Thyroid gland (tissue), 4 donors: ENCODE data around the gene VPS33A. TPM values are rescaled to one million over a fixed set of nuclear protein-coding genes. Genes with fewer than 3 reads are reported as not detected.
"Not testable (repeated sequence)": the region's sequence is repeated elsewhere in the genome, so short reads cannot be mapped to it uniquely, and the experiment has no call there.

ENCODE experiments used
- DNase-seq, 2 donors: peaks; one replicate each; pipeline ENCODE4 v3.0.0-alpha.2; 2019
- H3K27ac ChIP-seq, 3 donors: fragments of 200-600 bp; sonication (generic); 1 replicate in 2 of 3; 2 replicates in 1 of 3; pipeline ENCODE4 v1.5.1; 2016 to 2019; ENCODE audit warnings: mild to moderate bottlenecking in 1 of 3, moderate library complexity in 1 of 3
- H3K27me3 ChIP-seq: fragments of 200-600 bp; sonication (generic); one replicate; pipeline ENCODE4 v1.5.1; 2019
- H3K36me3 ChIP-seq, 2 donors: fragments of 200-600 bp; sonication (generic); one replicate each; pipeline ENCODE4 v1.5.1; 2016 to 2019
- H3K4me1 ChIP-seq, 2 donors: fragments of 200-600 bp; sonication (generic); one replicate each; pipeline ENCODE4 v1.5.1; 2017 to 2019
- H3K4me3 ChIP-seq, 3 donors: fragments of 200-600 bp; sonication (generic); replicated peaks in 1 of 3; 1 replicate in 2 of 3; 2 replicates in 1 of 3; pipeline ENCODE4 v1.5.1; 2016; ENCODE audit warnings: mild to moderate bottlenecking in 1 of 3
- H3K9me3 ChIP-seq: fragments of 200-600 bp; sonication (generic); one replicate; pipeline ENCODE4 v1.5.1; 2017
- POLR2A ChIP-seq, 2 donors: fragments of 450-650 bp; IDR thresholded peaks; one replicate each; pipeline ENCODE4 v1.6.1; 2017; ENCODE audit warnings: antibody characterized with exemption in 2 of 2, mild to moderate bottlenecking in 2 of 2, moderate library complexity in 1 of 2
- WGBS, 2 donors: methylation state at CpG; one replicate each; pipeline ENCODE4 v1.1.5; 2017; 5-methylcytosine and 5-hydroxymethylcytosine counted together
- intact Hi-C: fragments of 100-400 bp; cut with DNase I; formaldehyde crosslinking; loops from one replicate; pipeline ENCODE4 v1.15.1; 2023
- total RNA-seq, 4 donors: library from RNA; depleted of rRNA; stranded (reverse); fragments of >200 nt; gene quantifications; one replicate each; pipeline ENCODE4 v1.2.3, GENCODE V29; 2016
- TF ChIP-seq, protein P1 (sequence below), 6 experiments: fragments of 200-600 bp in 3 of 6; fragments of 450-650 bp in 3 of 6; sonication (generic) in 3 of 6; IDR thresholded peaks; one replicate each; pipeline ENCODE4 v1.5.1; 2016 to 2019; ENCODE audit warnings: antibody characterized with exemption in 6 of 6, mild to moderate bottlenecking in 2 of 6, inconsistent platforms in 1 of 6, moderate library complexity in 1 of 6

The VPS33A gene
- total RNA-seq, 4 donors from 2014 or later: 14.3 to 16.4 (median 16.1) TPM

DNA sequence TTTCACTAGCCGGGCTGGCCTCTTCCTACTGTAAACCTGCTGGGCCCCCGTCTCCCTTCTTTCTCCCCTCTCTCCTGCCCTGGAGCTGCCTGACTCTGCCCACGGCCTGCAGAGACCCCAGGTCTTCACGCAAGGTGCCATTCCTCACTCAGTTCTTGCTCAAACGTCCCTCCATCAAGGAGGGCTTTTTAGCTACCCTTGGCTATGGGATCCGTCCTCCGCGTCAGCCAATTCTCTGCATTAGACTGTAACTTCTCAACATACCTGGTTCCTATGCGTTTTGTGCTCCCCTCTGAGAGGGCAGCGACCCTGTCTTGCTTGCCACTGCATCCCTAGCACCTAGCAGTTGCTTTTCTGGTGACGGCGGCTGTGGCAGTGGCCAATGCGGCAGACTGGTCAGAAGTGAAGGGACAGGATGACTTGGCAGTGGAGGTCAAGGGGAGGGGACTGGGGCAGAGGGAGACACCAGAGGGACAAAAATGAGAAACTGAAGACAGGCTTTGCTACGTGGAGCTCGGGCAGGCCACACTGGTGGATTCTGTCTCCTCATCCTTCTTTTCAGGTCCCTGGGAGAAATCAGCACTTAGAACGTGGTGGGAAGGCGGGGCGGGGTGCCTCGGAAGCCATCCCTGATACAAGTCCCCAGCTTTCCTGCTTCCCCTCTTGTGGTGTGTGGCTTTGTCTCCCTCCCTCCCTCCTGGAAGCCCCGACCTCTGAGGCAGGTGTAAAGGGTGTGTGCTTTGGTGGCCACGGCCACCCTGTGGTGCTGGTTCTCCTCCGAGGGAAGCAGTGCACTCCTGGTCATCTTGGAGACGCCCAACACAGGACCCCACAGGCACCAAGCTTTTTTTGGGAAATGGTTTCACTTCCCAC, 61.0 kb downstream of the VPS33A start:
- Histone ChIP-seq H3K4me3 (no peak overlapping the region), H3K27ac (no peak overlapping the region), H3K4me1 (peaks cover 0 to 14% of the 10 kb centered on the region in 2 donors), H3K27me3 (no peaks in the 10 kb centered on the region), H3K9me3 (no peaks in the 10 kb centered on the region), H3K36me3 (peaks cover 30 to 31% of the 10 kb centered on the region in 2 donors)
- intact Hi-C loops: no loop called here
- TF ChIP-seq POLR2A (IDR thresholded peaks at IDR 0.05): no peak
- TF ChIP-seq, protein P1, sequence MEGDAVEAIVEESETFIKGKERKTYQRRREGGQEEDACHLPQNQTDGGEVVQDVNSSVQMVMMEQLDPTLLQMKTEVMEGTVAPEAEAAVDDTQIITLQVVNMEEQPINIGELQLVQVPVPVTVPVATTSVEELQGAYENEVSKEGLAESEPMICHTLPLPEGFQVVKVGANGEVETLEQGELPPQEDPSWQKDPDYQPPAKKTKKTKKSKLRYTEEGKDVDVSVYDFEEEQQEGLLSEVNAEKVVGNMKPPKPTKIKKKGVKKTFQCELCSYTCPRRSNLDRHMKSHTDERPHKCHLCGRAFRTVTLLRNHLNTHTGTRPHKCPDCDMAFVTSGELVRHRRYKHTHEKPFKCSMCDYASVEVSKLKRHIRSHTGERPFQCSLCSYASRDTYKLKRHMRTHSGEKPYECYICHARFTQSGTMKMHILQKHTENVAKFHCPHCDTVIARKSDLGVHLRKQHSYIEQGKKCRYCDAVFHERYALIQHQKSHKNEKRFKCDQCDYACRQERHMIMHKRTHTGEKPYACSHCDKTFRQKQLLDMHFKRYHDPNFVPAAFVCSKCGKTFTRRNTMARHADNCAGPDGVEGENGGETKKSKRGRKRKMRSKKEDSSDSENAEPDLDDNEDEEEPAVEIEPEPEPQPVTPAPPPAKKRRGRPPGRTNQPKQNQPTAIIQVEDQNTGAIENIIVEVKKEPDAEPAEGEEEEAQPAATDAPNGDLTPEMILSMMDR (IDR thresholded peaks at IDR 0.05): no peak
- no peak for DNase-seq
- 47 to 49% methylated on average over 22 of the region's 23 CpGs for WGBS, 2 donors

DNA sequence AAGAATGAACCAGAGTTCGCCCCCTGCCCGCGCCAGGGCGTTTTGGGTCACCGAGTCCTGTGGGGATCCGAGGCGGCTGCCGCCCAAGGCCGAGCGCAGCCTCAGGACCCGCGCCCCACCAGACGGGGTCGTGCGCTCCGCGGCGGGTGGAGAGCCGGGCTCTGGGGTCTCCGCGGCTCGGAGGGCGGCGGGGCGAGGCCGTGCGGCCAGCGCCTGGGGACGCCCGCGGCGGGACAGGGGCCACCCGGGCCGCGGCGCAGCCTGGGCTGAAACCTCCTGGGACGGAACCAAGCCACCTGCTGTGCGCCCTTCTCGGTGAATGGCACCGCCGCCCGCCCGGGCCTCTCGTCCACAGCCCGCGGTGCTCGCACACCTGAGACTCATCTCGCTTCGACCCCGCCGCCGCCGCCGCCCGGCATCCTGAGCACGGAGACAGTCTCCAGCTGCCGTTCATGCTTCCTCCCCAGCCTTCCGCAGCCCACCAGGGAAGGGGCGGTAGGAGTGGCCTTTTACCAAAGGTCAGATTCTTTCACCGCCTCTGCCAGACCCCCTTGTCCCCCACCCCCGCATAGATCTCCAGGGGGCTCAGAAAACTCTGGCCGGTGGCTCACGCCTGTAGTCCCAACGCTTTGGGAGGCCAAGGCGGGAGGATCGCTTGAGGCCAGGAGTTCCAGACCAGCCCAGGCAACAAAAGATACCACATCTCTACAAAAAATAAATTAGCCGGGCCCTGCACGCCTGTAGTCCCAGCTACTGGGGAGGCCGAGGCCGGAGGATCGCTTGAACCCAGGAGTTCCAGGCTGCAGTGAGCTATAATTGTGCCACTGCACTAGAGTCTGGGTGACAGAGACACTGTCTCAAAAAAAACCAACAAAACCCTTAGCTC, 61.9 kb downstream of the VPS33A start:
- 13 to 82% methylated on average over 6 to 49 of the region's 71 CpGs for WGBS, 2 donors
- Histone ChIP-seq H3K27ac (no peak overlapping the region), H3K27me3 (no peaks in the 10 kb centered on the region), H3K4me1 (peaks cover 0 to 14% of the 10 kb centered on the region in 2 donors), H3K4me3 (peak overlapping the region; percentile 17 to 51 (median 22)), H3K36me3 (peaks cover 24 to 25% of the 10 kb centered on the region in 2 donors), H3K9me3 (no peaks in the 10 kb centered on the region)
- peak; percentile 18 to 25 for DNase-seq
- TF ChIP-seq POLR2A (IDR thresholded peaks at IDR 0.05): no peak
- TF ChIP-seq, protein P1 (IDR thresholded peaks at IDR 0.05): no peak
- intact Hi-C loops: no loop called here

DNA sequence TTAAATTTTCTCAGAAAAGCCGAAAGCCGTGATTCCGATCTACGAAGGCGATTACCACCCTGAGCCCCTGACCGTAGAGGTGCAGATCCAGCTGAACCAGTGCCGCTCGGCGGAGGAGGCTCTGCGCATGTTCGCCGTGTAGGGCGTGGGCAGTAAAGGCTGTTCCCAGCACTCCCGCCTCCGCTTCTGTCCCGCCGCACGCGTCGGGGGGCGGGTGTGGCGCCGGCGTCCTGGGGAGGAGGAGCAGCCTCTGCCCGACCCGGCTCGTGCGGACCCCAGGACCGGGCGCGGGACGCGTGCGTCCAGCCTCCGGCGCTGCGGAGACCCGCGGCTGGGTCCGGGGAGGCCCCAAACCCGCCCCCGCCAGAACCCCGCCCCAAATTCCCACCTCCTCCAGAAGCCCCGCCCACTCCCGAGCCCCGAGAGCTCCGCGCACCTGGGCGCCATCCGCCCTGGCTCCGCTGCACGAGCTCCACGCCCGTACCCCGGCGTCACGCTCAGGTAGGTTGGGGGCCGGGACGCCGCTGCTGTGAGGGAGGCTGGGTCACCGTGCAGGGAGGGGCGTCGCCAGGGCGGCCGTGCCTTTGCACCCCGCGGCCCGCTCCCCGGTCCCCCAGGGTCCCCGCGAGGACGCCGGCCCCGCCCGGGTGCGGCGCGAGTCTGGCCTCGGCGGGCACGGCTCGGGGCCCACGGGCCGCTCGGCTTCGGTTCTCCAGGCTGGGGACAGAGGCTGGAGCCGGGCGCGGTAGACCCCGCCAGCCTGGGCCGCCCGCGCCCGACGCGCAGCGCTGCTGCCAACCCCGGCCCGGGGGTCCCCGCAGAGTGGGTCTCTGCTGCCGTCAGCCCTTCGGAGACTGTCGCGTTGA, 62.8 kb downstream of the VPS33A start, which contains the start of gene B3GNT4:
B3GNT4 (plus strand) TSS at position 409 of the 866 bp plus-strand sequence. CDS start 910 bp downstream, outside the sequence.
- Histone ChIP-seq H3K4me3 (peak within 1 kb of the TSS; percentile 17 to 62 (median 51)), H3K36me3 (peaks cover 15 to 17% of the 10 kb centered on the region in 2 donors), H3K4me1 (peaks cover 0 to 14% of the 10 kb centered on the region in 2 donors), H3K27me3 (no peaks in the 10 kb centered on the region), H3K27ac (no peak within 1 kb of the TSS), H3K9me3 (no peaks in the 10 kb centered on the region)
- intact Hi-C loops: no loop called here
- WGBS, 2 donors: 0 to 1% methylated on average over 6 to 14 of the region's 104 CpGs
- TF ChIP-seq POLR2A (IDR thresholded peaks at IDR 0.05): no peak
- TF ChIP-seq, protein P1 (IDR thresholded peaks at IDR 0.05): no peak
- peak; percentile 62 to 72 for DNase-seq

DNA sequence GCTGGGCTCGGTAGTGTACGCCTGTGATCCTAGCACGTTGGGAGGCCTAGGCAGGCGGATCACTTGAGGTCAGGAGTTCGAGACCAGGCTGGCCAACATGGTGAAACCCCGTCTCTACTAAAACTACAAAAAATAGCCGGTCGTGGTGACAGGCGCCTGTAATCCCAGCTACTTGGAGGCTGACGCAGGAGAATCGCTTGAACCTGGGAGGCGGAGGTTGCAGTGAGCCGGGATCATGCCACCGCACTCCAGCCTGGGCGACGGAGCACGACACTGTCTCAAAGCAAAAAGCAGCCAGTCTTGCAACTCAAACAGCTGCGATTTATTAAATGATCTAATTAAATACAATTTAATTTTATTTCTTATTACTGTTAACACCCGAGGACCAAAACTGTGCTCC, 63.5 kb downstream of the VPS33A start:
- H3K4me3 ChIP-seq: peak overlapping the region in 2 of 3 donors; percentile 51 to 62
- H3K27ac ChIP-seq, H3K27me3 ChIP-seq, DNase-seq, H3K9me3 ChIP-seq, intact Hi-C loops: not testable (repeated sequence)
- peaks cover 9 to 11% of the 10 kb centered on the region in 2 donors for H3K36me3 ChIP-seq
- H3K4me1 ChIP-seq: peaks cover 0 to 14% of the 10 kb centered on the region in 2 donors
- WGBS, 2 donors: 52 to 59% methylated on average over 19 of the region's 19 CpGs

DNA sequence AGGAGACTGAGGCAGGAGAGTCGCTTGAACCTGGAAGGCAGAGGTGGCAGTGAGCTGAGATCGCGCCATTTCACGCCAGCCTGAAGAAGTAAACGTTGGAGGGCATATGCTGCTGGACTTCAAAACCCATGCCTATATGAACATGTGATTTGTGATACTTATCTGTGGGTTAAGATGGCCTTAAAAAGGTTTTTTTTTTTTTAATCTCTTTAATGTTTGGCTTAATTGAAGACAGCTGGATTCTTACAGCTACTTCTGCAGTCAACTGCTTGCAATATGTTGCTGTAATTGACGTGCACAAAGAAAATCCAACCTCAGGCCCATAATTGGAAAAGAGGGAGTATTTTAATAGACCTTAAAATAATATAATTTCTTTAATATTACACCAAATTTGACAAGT, 64.3 kb downstream of the VPS33A start:
- no peak overlapping the region for H3K4me3 ChIP-seq
- H3K36me3 ChIP-seq: peaks cover 2 to 3% of the 10 kb centered on the region in 2 donors
- intact Hi-C loops: no loop called here
- H3K4me1 ChIP-seq: peaks cover 0 to 14% of the 10 kb centered on the region in 2 donors
- no peak overlapping the region for H3K27ac ChIP-seq
- WGBS, 2 donors: 95 to 96% methylated on average over 6 of the region's 6 CpGs
- DNase-seq: no peak
- TF ChIP-seq POLR2A (IDR thresholded peaks at IDR 0.05): no peak
- TF ChIP-seq, protein P1 (IDR thresholded peaks at IDR 0.05): no peak
- H3K27me3 ChIP-seq: no peaks in the 10 kb centered on the region
- H3K9me3 ChIP-seq: no peaks in the 10 kb centered on the region
